ENCODE results near the gene IL27RA.

IL27RA gene

DNA sequence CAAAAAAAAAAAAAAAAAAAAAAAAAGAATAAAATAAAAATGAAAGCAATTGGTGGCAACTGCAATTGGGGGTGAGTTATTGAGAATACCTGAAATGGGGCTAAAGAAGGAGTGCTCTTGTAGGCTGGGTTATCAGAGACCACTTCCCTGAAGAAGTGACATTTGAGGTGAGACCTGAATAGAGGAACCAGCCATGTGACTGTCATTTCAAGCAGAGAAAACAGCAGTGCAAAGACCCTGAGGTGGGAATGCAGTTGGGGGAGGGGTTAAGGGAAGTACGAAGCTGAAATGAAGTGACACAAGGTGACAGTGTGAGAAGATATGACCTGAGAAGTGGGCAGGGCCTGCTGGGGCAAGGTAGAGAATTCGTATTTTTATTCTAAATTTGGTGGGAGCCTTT is 34.6 kb downstream of the IL27RA start:
- FAIRE-seq (no peak), DNase-seq (ENCODE audit: insufficient read length, low spot score) (no peak)
- no peak for TF ChIP-seq POLR2A (IDR thresholded peaks at IDR 0.05; ENCODE audit: low read depth, low read length)

DNA sequence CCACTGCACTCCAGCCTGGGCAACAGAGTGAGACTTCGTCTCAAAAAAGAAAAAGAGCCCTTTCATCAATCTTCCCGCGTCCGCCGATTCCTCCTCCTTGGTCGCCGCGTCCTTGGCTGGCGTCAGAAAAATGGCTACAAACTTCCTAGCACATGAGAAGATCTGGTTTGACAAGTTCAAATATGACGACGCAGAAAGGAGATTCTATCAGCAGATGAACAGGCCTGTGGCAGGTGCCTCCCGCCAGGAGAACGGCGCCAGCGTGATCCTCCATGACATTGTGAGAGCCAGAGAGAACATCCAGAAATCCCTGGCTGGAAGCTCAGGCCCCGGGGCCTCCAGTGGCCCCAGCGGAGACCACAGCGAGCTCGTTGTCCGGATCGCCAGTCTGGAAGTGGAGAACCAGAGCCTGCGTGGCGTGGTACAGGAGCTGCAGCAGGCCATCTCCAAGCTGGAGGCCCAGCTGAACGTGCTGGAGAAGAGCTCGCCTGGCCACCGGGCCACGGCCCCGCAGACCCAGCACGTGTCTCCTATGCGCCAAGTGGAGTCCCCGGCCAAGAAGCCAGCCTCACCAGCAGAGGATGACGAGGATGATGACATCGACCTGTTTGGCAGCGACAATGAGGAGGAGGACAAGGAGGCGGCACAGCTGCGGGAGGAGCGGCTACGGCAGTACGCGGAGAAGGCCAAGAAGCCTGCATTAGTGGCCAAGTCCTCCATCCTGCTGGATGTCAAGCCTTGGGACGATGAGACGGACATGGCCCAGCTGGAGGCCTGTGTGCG is 38.9 kb downstream of the IL27RA start:
- FAIRE-seq (no peak), DNase-seq (ENCODE audit: insufficient read length, low spot score) (no peak)
- TF ChIP-seq POLR2A (IDR thresholded peaks at IDR 0.05; ENCODE audit: low read depth, low read length), result no peak

DNA sequence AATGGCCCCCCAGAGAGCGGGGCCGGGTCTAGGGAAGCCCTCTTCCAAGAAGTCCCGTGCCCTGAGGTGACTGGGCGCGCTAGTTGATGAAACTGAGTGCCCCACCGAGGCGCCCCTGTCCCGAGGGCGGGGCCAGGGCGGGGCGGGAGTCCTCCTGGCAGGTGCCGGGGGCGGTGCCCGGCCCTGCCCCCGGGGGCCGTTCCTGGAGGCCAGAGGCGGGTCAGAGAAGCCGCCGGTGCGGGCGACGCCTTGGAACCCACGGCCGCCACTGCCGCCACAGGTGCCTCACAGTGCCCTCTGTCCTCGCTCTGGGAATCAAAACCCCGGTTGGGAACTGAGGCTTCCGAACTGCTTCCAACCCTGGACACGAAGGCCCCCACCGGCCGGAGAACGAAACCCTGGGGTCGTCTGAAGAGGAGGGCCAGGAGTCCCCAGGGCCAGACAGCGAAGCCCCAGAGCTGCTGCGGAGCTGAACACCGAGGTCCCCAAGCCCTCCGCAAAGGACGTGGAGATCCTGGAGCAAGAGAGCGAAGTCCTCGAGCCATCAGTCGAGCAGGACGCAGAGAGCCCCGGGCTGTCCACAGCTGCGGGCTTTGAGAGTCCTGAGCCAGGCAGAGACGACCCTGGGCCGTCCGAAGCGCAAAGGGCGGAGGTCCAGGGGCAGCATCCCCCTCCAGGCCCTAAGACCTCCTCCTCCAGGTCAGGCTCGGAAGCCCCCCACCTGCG is 41.1 kb downstream of the IL27RA start, which contains the start of gene MISP3:
TSS of gene MISP3 (plus strand) at position 252 of the 726 bp plus-strand sequence. CDS start 524 bp downstream, outside the sequence.
- no peak for TF ChIP-seq POLR2A (IDR thresholded peaks at IDR 0.05; ENCODE audit: low read depth, low read length)
- DNase-seq (ENCODE audit: insufficient read length, low spot score) (no peak), FAIRE-seq (no peak)

DNA sequence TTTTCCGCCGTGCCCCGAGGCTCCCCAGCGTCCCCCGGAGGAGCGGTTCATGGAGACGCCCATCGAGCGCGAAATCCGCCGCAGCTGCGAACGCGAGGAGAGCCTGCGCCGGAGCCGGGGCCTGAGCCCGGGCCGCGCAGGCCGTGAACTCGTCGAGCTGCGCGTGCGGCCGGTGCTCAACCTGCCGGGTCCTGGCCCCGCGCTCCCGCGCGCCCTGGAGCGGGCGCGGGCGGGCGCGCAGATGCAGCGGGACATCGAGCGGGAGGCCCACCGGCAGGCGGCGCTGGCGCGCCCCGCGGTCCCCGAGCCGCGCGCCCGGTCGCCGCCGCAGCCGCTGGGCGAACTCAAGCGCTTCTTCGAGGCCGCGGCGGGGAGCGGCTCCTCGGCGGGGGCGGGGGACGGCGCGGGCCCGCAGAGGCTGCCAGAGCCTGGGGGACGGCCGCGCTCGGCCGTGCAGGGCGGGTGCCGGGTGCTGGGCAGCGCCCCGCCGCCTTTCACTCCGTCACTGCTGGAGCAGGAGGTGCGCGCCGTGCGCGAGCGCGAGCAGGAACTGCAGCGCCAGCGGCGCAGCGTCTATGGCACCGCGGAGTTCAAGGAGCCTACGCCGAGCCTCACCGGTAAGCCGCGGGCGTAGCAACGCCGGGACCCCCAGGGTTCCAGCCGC is 41.8 kb downstream of the IL27RA start:
- no peak for FAIRE-seq
- no peak for TF ChIP-seq POLR2A (IDR thresholded peaks at IDR 0.05; ENCODE audit: low read depth, low read length)
- no peak for DNase-seq (ENCODE audit: insufficient read length, low spot score)

DNA sequence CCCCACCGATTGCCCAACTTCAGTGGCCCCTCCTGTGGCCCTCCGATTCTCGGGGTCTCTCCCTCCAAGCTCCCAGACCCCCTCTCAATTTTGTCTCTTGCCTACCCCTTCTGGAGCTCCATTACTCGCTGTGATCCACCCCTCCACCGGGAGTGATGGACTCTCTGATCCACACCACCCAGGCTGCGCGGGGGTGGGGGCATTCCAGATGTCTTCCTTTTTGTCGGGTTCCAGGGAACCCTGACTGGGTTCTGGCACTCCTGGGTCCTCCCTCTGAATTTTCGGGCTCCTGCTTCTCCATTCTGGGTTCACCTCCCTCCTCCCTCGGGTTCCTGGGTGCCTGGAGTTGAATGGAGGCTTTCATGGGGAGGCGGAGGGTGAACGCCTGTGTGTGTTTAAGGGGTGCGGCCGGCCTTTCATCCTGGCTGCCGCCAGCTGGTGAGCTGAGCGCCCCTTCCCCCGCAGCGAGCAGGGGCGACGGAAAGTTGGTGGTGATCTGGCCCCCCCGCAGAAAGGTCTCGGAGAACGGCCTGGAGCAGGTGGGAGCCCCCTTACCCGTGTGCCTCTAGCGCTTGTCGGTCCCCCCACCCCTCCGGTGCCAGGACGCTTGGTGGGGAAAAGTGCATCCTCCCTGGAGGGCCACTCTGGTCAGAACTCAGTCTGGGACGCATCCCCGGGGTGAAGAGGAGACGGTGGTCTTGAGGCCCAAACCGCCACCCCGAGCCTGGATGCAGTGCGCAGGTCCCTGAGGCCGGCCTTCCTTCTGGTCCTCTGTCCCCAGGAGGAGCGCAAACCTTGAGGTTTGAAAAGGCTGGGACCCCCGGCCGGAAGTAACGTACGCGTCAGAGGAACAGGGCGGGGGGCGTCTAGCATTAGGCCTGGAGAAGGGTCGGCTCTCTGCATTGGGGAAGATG is 42.6 kb downstream of the IL27RA start:
- no peak for TF ChIP-seq POLR2A (IDR thresholded peaks at IDR 0.05; ENCODE audit: low read depth, low read length)
- FAIRE-seq (no peak), DNase-seq (ENCODE audit: insufficient read length, low spot score) (no peak)

DNA sequence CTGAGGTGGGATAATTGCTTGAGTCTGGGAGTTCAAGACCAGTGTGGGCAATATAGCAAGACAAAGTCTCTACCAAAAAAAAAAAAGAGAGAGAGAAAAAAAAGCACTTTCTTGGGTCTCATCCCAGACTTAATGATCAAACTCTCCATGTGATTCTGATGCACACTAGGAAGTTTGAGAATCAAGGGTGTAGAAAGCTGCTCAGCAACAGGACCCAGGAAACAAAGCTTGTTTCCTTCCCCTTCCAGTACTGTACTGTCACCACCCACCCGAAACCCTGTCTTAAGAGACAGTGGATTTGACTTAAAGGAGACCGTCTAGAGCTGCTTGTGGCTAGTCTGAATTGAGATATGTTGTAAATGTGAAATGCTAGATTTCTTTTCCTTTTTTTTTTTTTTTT is 46.8 kb downstream of the IL27RA start:
- TF ChIP-seq POLR2A (IDR thresholded peaks at IDR 0.05; ENCODE audit: low read depth, low read length), result no peak
- FAIRE-seq, result no peak
- DNase-seq (ENCODE audit: insufficient read length, low spot score), result no peak

DNA sequence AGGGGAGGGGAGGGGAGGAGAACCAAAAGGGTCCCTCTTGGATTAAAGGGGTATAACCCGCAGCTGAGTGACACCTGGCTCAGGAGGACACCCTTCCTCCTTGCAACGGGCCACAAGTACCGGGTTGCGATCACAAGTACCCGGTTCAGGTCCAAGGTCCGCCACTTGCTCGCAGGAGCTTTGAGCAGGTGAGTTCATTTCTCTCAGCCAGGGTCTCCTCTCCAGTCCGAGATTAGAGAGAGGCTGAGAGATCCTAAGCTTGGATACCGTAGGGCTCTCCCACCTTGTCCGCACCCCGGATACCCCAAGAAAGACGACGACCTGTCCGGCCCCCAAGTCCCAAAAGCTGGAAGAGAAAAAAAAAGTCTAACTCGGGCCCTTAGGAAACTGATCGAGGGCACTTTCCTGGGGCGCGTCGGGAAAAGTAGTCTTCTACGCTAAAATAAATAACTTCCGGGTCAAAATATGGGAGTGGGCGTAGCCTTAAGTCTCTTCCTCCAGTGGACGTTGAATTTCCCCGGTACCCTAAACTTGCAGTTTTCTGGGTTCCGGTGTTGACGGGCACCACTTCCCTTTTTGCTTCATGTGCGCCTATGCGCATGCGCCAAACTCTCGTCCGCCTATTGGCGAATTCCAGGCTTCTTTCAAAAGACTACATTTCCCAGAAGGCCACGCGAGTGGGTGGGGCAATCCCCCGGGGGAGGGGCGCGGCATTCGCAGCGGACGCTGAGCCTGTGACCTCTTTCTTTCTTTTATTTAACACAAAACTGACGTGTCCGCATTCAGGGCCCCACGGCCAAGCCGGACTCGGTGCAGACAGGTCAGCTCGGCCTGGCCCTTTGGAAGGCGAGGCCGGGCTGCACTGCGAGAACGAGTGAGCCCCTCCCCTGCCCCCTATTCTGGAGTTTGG is 49.6 kb downstream of the IL27RA start:
- DNase-seq (ENCODE audit: insufficient read length, low spot score) (peak; percentile 94), FAIRE-seq (peak; percentile 85)
- peak; percentile 67 for TF ChIP-seq POLR2A (IDR thresholded peaks at IDR 0.05; ENCODE audit: low read depth, low read length)

DNA sequence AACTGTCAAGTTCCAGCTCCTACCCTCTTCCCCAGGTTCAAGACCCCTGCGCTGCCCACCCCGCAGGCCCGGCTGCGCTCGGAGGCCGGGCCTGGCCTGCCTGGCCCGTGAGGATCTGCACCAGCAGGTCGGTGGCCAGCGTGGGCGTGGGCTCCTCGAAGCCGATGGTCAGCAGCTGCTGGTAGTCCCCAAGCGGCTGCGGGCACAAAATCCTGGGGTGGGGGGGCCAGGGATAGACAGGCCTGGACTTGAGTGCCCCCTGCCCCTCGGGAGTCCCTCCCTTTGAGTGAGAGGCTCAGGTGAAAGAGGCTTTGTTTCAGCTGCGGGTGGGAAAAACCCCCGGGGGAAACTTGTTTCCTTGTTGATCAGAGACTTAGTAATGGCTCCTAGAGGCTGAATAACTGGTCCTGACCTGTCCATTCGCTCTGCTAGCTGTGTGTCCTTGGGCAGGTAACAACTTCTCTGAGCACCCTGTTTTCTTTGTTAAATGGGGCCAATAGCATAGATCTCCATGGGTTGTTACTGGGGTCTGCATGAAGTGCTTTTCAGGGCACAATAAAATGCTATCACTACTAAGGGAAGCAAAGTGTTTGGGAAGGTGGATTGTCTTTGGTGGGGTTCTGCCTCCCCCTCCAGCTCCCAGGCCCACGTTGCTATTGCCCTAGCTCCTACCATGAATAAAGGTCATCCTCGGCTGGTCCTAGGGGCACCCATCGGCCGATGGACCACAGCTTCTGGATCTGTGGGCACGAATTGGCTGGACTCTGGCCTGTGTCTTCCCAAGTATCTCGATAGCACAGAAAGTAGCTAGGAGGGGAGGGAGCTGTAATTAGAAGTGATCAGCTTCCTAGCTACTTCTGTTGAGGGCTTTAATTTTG is 50.5 kb downstream of the IL27RA start:
- FAIRE-seq (no peak), DNase-seq (ENCODE audit: insufficient read length, low spot score) (no peak)
- no peak for TF ChIP-seq POLR2A (IDR thresholded peaks at IDR 0.05; ENCODE audit: low read depth, low read length)

DNA sequence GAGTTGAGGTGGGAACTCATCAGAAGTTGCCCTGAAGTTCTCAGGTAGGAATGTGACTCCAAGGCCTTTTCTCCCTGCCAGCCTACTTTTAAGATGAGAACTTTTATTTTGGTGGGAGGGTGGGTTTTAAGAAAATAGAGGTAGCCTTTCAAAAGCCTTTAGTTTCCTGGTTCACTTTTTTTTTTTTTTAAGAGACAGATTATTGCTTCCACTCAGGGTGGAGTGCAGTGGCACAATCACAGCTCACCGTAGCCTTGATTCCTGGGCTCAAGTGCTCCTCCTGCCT is 51.1 kb downstream of the IL27RA start:
- DNase-seq (ENCODE audit: insufficient read length, low spot score), result no peak
- TF ChIP-seq POLR2A (IDR thresholded peaks at IDR 0.05; ENCODE audit: low read depth, low read length), result no peak
- no peak for FAIRE-seq

DNA sequence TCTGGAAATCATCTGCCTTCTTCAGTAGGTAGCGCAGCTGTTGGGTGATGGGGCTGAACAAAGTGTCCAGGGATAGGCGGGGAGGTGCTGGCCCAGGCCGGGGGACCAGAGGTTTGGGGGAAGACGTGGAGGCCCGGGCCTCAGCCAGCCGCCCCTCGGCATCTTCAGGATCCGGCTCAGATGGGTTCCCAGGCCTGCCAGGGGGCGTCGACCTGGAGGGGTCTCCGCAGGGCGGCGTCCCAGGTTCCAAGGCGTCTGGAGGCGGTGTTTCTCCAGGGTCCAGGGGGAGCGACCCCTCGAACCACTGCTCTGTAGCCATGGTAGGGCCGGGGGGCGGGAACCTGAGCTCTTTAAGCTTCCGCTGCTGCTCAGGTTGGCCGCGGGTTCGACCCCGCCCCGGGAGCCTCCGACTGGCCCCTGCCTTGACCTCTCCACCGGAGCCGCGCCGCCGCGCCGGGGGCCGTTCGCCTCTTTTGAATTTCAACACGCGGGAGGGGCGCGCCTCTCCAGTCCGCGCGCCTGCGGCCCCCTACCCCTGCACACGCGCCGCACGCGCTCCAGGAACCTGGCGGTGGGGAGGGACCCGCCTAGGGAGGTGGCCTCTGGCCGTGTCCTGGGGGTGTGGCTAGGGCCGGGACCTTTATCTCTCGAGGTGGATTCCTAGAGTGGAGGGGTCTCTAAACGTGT is 53.9 kb downstream of the IL27RA start, which contains the start of gene C19orf67:
TSS of gene C19orf67 (minus strand) at position 475 of the 687 bp plus-strand sequence. CDS start at position 319, 156 bp downstream.
- DNase-seq (ENCODE audit: insufficient read length, low spot score), result no peak
- TF ChIP-seq POLR2A (IDR thresholded peaks at IDR 0.05; ENCODE audit: low read depth, low read length), result no peak
- no peak for FAIRE-seq

DNA sequence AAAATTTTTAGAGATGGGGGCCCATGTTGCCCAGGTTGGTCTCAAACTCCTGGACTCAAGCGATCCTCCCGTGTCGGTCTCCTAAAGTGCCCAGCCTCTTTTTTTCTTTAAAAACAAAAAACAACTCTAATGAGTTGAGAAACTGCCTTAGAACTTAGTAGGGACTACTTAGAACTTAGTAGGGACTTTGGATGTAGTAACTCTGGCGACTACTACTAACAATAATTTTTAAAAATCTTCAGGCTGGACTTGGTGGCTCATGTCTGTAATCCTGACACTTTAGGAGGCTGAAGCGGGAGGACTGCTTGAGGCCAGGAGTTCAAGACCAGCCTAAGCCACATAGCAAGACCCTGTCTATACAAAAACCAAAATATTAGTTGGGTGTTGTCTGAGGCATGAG is 54.5 kb downstream of the IL27RA start:
- no peak for TF ChIP-seq POLR2A (IDR thresholded peaks at IDR 0.05; ENCODE audit: low read depth, low read length)
- FAIRE-seq (no peak), DNase-seq (ENCODE audit: insufficient read length, low spot score) (no peak)
